Karpas-422 (cell line): ENCODE results near the gene GPD1L. TPM values are rescaled to one million over a fixed set of nuclear protein-coding genes. Genes with fewer than 3 reads are reported as not detected.

Experiments
- DNase-seq: peaks from one replicate; pipeline ENCODE4 v3.0.0-alpha.2; 2015
- H2AFZ ChIP-seq: fragments of 200-600 bp; sonication (generic); 2 replicates; pipeline ENCODE4 v1.6.1; 2014; ENCODE audit warnings: antibody characterized with exemption, low read length, mixed read lengths
- H3K27ac ChIP-seq: fragments of 200-600 bp; sonication (generic); 2 replicates; pipeline ENCODE4 v1.5.1; 2014; ENCODE audit warnings: mild to moderate bottlenecking, low read length, moderate library complexity
- H3K27me3 ChIP-seq: fragments of 200-600 bp; sonication (generic); 2 replicates; pipeline ENCODE4 v1.6.1; 2014; ENCODE audit warnings: low read length, mixed read lengths
- H3K36me3 ChIP-seq: fragments of 200-600 bp; sonication (generic); 2 replicates; pipeline ENCODE4 v1.6.1; 2014; ENCODE audit warnings: low read length, mixed read lengths; ENCODE audit not compliant: insufficient read depth
- H3K4me1 ChIP-seq: fragments of 200-600 bp; sonication (generic); 2 replicates; pipeline ENCODE4 v1.6.1; 2014; ENCODE audit warnings: mild to moderate bottlenecking, low read length, mixed read lengths
- H3K4me2 ChIP-seq: fragments of 200-600 bp; sonication (generic); 2 replicates; pipeline ENCODE4 v1.6.1; 2014; ENCODE audit warnings: low read length, low read depth, mild to moderate bottlenecking; ENCODE audit not compliant: poor library complexity, severe bottlenecking
- H3K4me3 ChIP-seq: fragments of 200-600 bp; sonication (generic); 2 replicates; pipeline ENCODE4 v1.5.1; 2014; ENCODE audit warnings: mild to moderate bottlenecking, antibody characterized with exemption, low read length, mixed read lengths
- H3K79me2 ChIP-seq: fragments of 200-600 bp; sonication (generic); 2 replicates; pipeline ENCODE4 v1.6.1; 2014; ENCODE audit warnings: mild to moderate bottlenecking, low read length, mixed read lengths
- H3K9ac ChIP-seq: fragments of 200-600 bp; sonication (generic); 2 replicates; pipeline ENCODE4 v1.6.0; 2014; ENCODE audit warnings: low read length
- H3K9me2 ChIP-seq: fragments of 200-600 bp; sonication (generic), shearing (Covaris generic); replicated peaks from 2 replicates; pipeline ENCODE4 v1.6.0; 2014; ENCODE audit warnings: mild to moderate bottlenecking, low read length, moderate library complexity; ENCODE audit not compliant: insufficient read depth
- H3K9me3 ChIP-seq: fragments of 300-700, 200-600 bp; sonication (generic); 2 replicates; pipeline ENCODE4 v1.6.1; 2014; ENCODE audit warnings: low read length, mixed read lengths
- H4K20me1 ChIP-seq: fragments of 200-600 bp; sonication (generic); 2 replicates; pipeline ENCODE4 v1.6.1; 2014; ENCODE audit warnings: mild to moderate bottlenecking, antibody characterized with exemption, low read length, low read depth; ENCODE audit not compliant: insufficient read depth
- total RNA-seq: library from RNA; depleted of rRNA; stranded (reverse); fragments of >200 nt; shearing (Covaris generic); gene quantifications from 2 replicates; pipeline ENCODE4 v1.2.3, GENCODE V29; 2014; ENCODE audit warnings: low replicate concordance

The GPD1L gene
- total RNA-seq, 1 experiment from 2014 or later = 13.5 TPM

GRCh38 chr3:32195995-32196540 is 89.6 kb downstream of the GPD1L start:
- Histone ChIP-seq H3K9ac (no peak overlapping the region), H4K20me1 (no peaks in the 10 kb centered on the region), H3K4me3 (no peak overlapping the region), H3K9me2 (no peaks in the 10 kb centered on the region), H3K79me2 (no peaks in the 10 kb centered on the region), H3K36me3 (no peaks in the 10 kb centered on the region), H2AFZ (no peak overlapping the region), H3K9me3 (no peaks in the 10 kb centered on the region), H3K4me2 (no peak overlapping the region), H3K27ac (no peak overlapping the region), H3K4me1 (no peaks in the 10 kb centered on the region), H3K27me3 (no peaks in the 10 kb centered on the region)
- DNase-seq = no peak

- no peaks in the 10 kb centered on the region for H3K9me2 ChIP-seq
- no peak overlapping the region for H3K27ac ChIP-seq
- H2AFZ ChIP-seq = no peak overlapping the region
- DNase-seq = no peak
- no peaks in the 10 kb centered on the region for H3K4me1 ChIP-seq
- no peaks in the 10 kb centered on the region for H4K20me1 ChIP-seq
- H3K9ac ChIP-seq = no peak overlapping the region
- no peak overlapping the region for H3K4me2 ChIP-seq
- no peaks in the 10 kb centered on the region for H3K79me2 ChIP-seq
- H3K9me3 ChIP-seq = no peaks in the 10 kb centered on the region
- H3K27me3 ChIP-seq = no peaks in the 10 kb centered on the region
- H3K4me3 ChIP-seq = no peak overlapping the region
- no peaks in the 10 kb centered on the region for H3K36me3 ChIP-seq
Measured at GRCh38 chr3:32197991-32198390, 91.6 kb downstream of the GPD1L start.

- no peaks in the 10 kb centered on the region for H3K9me2 ChIP-seq
- H2AFZ ChIP-seq = no peak overlapping the region
- H3K9me3 ChIP-seq = no peaks in the 10 kb centered on the region
- no peaks in the 10 kb centered on the region for H3K36me3 ChIP-seq
- no peaks in the 10 kb centered on the region for H3K27me3 ChIP-seq
- H3K79me2 ChIP-seq = no peaks in the 10 kb centered on the region
- no peaks in the 10 kb centered on the region for H4K20me1 ChIP-seq
- H3K27ac ChIP-seq = no peak overlapping the region
- no peaks in the 10 kb centered on the region for H3K4me1 ChIP-seq
- H3K9ac ChIP-seq = no peak overlapping the region
- no peak overlapping the region for H3K4me3 ChIP-seq
- no peak overlapping the region for H3K4me2 ChIP-seq
- DNase-seq = no peak
Measured at GRCh38 chr3:32198714-32199113, 92.3 kb downstream of the GPD1L start.

DNA sequence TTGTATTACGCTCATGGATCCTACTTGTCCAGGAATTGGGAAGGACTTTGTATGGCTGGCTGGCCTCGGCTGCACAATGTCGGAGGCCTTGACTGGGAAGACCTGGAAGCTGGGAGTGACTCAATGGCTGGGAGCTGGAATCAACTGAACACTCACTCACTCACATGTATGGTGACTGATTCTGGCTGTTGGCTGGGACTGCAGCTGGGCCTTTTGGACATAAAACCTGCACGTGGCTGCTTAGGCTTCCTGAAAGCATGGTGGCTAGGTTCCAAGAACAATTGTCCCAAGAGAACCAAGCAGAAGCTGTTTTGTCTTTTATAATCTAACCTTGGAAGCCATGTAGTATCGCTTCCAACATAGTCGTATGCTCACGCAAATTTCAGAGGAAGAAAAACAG is 94.1 kb downstream of the GPD1L start:
- no peak for DNase-seq
- Histone ChIP-seq H3K9ac (no peak overlapping the region), H3K4me1 (no peaks in the 10 kb centered on the region), H3K9me3 (no peaks in the 10 kb centered on the region), H3K36me3 (no peaks in the 10 kb centered on the region), H3K4me3 (no peak overlapping the region), H3K27me3 (no peaks in the 10 kb centered on the region), H3K27ac (no peak overlapping the region), H4K20me1 (no peaks in the 10 kb centered on the region), H3K4me2 (no peak overlapping the region), H3K79me2 (no peaks in the 10 kb centered on the region), H2AFZ (no peak overlapping the region), H3K9me2 (no peaks in the 10 kb centered on the region)

DNA sequence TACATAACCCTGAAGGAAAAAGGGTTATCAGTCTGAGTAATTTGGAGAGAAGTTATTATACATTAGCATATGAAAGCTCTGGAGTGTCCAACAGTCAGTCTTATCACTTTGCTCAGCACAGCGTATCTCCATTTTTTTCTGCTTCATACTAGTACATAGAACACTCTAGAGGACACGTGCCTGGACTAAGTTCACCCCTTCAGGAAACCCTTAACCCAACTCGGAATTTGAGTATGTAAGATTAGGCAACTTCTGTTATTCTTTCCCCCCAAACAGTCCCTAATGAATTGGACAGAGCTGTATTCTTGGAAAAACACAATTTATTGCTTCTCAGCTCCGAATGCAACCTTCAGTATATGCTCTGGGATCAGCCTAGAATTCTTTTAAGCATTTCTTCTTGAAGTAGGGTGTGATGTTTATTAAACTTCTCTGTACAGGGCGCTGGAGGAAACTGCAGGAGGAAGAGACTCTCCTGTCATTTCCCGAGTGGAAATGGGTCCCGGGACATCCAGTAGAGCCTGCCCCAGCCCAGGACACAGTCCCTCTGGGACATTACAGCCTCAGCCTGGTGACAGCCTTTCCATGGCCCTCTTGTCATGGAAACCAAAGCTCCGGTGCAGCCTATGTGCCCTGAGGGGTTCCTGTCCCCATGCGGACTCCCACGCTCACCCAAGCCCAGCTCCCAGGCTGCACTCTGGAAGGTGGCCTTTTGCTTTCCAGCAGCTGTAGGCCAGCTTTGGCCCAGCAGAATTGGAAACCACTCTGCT is 94.8 kb downstream of the GPD1L start:
- Histone ChIP-seq H3K9ac (no peak overlapping the region), H3K79me2 (no peaks in the 10 kb centered on the region), H3K27me3 (no peaks in the 10 kb centered on the region), H3K36me3 (no peaks in the 10 kb centered on the region), H3K27ac (no peak overlapping the region), H3K9me2 (no peaks in the 10 kb centered on the region), H3K4me2 (no peak overlapping the region), H3K4me3 (no peak overlapping the region), H4K20me1 (no peaks in the 10 kb centered on the region), H3K4me1 (no peaks in the 10 kb centered on the region), H3K9me3 (no peaks in the 10 kb centered on the region), H2AFZ (no peak overlapping the region)
- no peak for DNase-seq

- no peaks in the 10 kb centered on the region for H3K9me2 ChIP-seq
- H3K27me3 ChIP-seq = no peaks in the 10 kb centered on the region
- H3K36me3 ChIP-seq = no peaks in the 10 kb centered on the region
- no peak overlapping the region for H3K27ac ChIP-seq
- no peak overlapping the region for H3K4me2 ChIP-seq
- no peak for DNase-seq
- H4K20me1 ChIP-seq = 0 out of 2 replicates have a peak, but pooled peaks cover 3% of the 10 kb centered on the region
- no peaks in the 10 kb centered on the region for H3K9me3 ChIP-seq
- no peaks in the 10 kb centered on the region for H3K79me2 ChIP-seq
- H3K4me3 ChIP-seq = no peak overlapping the region
- no peaks in the 10 kb centered on the region for H3K4me1 ChIP-seq
- no peak overlapping the region for H2AFZ ChIP-seq
- H3K9ac ChIP-seq = no peak overlapping the region
Measured at GRCh38 chr3:32202496-32202895, 96.1 kb downstream of the GPD1L start.

- Histone ChIP-seq H3K27me3 (no peaks in the 10 kb centered on the region), H3K9me2 (no peaks in the 10 kb centered on the region), H3K27ac (no peak overlapping the region), H2AFZ (no peak overlapping the region), H3K4me2 (no peak overlapping the region), H3K4me1 (no peaks in the 10 kb centered on the region), H3K36me3 (no peaks in the 10 kb centered on the region), H3K79me2 (no peaks in the 10 kb centered on the region), H3K9ac (no peak overlapping the region), H4K20me1 (0 out of 2 replicates have a peak, but pooled peaks cover 3% of the 10 kb centered on the region), H3K9me3 (no peaks in the 10 kb centered on the region), H3K4me3 (no peak overlapping the region)
- DNase-seq = no peak
Measured at GRCh38 chr3:32203854-32204253, 97.4 kb downstream of the GPD1L start.

DNA sequence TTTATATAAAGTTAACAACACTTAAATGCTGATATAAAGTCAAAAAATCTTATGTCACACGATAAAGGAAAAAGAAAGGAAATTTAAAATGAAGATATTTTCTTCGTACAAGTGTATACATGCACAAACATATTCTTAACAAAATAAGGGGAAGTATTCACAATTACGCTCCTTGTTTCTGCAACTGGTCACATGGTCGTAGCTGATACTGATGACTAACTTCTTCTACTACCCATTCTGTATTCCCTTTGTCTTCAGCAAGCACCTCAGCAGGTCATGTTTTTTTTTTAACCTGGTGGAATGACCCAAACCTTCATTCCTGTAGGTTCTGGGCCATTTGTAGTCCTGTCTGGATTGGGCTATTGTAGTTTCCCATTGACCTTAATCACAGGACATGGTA is 102.0 kb downstream of the GPD1L start:
- no peak for DNase-seq
- Histone ChIP-seq H3K4me3 (no peak overlapping the region), H3K4me2 (no peak overlapping the region), H3K4me1 (no peaks in the 10 kb centered on the region), H4K20me1 (0 out of 2 replicates have a peak, but pooled peaks cover 3% of the 10 kb centered on the region), H3K27me3 (no peaks in the 10 kb centered on the region), H3K79me2 (no peaks in the 10 kb centered on the region), H3K27ac (no peak overlapping the region), H3K36me3 (no peaks in the 10 kb centered on the region), H3K9me2 (no peaks in the 10 kb centered on the region), H3K9me3 (no peaks in the 10 kb centered on the region), H2AFZ (no peak overlapping the region), H3K9ac (no peak overlapping the region)
